Fibroblast of lung (primary cell): Measurements from ENCODE around the gene MOSPD3.

ENCODE experiments used
- CTCF ChIP-seq, 2 donors: IDR thresholded peaks in 1 of 2; conservative IDR thresholded peaks in 1 of 2; 1 replicate in 1 of 2; 2 replicates in 1 of 2; pipeline ENCODE4 v1.5.1; 2011 to 2012; ENCODE audit warnings: low read length in 2 of 2, control low read depth in 1 of 2, inconsistent platforms in 1 of 2, low read depth in 1 of 2, mild to moderate bottlenecking in 1 of 2
- EZH2 ChIP-seq: IDR thresholded peaks from 2 replicates; pipeline ENCODE4 v1.5.1; 2012; ENCODE audit warnings: low read length, control low read depth, mild to moderate bottlenecking; ENCODE audit errors: missing control alignments

GRCh38 chr7:100606313-100606712, 6.0 kb upstream of the MOSPD3 start:
- TF ChIP-seq CTCF (conservative IDR thresholded peaks at IDR 0.05 in 1 of 2, IDR thresholded peaks at IDR 0.05 in 1 of 2; ENCODE audit: low read depth in 1 of 2, low read length in 2 of 2) (no peak), EZH2 (no peak)
